Measurements from ENCODE around the gene NUCKS1.

- TF ChIP-seq EZH2 (IDR thresholded peaks at IDR 0.05; ENCODE audit: borderline replicate concordance, insufficient read depth, low read length, poor library complexity, severe bottlenecking) (no peak), CTCF (IDR thresholded peaks at IDR 0.05; ENCODE audit: poor library complexity, severe bottlenecking) (no peak), MXI1 (conservative IDR thresholded peaks at IDR 0.05; ENCODE audit: poor library complexity, severe bottlenecking) (no peak), EP300 (conservative IDR thresholded peaks at IDR 0.05; ENCODE audit: poor library complexity, severe bottlenecking) (no peak), TAF1 (IDR thresholded peaks at IDR 0.05; ENCODE audit: low read depth) (no peak), POLR2AphosphoS5 (IDR thresholded peaks at IDR 0.05) (no peak), SMC3 (conservative IDR thresholded peaks at IDR 0.05; ENCODE audit: poor library complexity) (no peak)
These were observed 30.2 kb downstream of the NUCKS1 start for GRCh38 chr1:205719762-205720161.

All from neural cell (in vitro differentiated cells).